ENCODE results near the gene STXBP1.
A peak's percentile ranks its signal among the peaks of the same experiment; 100 is the strongest.

STXBP1 gene

GRCh38 chr9:127568618-127568970, 43.5 kb upstream of the STXBP1 start:
- Histone ChIP-seq H3K27me3 (ENCODE audit: low read depth, low read length) (peaks cover 6% of the 10 kb centered on the region; the same call in 1 of the 2 replicates), H3K4me1 (ENCODE audit: low read length) (peaks cover 9% of the 10 kb centered on the region), H3K9me3 (ENCODE audit: insufficient read depth, low read length) (no peaks in the 10 kb centered on the region), H3K9ac (ENCODE audit: low read length) (no peak overlapping the region), H3K27ac (ENCODE audit: low read length) (no peak overlapping the region), H4K20me1 (ENCODE audit: insufficient read depth, low read length) (no peaks in the 10 kb centered on the region), H2AFZ (ENCODE audit: low read depth, low read length) (no peak overlapping the region), H3K79me2 (ENCODE audit: low read length) (no peaks in the 10 kb centered on the region), H3K4me3 (ENCODE audit: low read length) (peak overlapping the region; percentile 70), H3K4me2 (ENCODE audit: low read length) (peak overlapping the region; percentile 52), H3K36me3 (replicated peaks; ENCODE audit: low read depth, low read length) (no peaks in the 10 kb centered on the region)
- no peak for TF ChIP-seq EZH2phosphoT487 (IDR thresholded peaks at IDR 0.05; ENCODE audit: low read depth)
- TF ChIP-seq, protein P1, sequence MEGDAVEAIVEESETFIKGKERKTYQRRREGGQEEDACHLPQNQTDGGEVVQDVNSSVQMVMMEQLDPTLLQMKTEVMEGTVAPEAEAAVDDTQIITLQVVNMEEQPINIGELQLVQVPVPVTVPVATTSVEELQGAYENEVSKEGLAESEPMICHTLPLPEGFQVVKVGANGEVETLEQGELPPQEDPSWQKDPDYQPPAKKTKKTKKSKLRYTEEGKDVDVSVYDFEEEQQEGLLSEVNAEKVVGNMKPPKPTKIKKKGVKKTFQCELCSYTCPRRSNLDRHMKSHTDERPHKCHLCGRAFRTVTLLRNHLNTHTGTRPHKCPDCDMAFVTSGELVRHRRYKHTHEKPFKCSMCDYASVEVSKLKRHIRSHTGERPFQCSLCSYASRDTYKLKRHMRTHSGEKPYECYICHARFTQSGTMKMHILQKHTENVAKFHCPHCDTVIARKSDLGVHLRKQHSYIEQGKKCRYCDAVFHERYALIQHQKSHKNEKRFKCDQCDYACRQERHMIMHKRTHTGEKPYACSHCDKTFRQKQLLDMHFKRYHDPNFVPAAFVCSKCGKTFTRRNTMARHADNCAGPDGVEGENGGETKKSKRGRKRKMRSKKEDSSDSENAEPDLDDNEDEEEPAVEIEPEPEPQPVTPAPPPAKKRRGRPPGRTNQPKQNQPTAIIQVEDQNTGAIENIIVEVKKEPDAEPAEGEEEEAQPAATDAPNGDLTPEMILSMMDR (IDR thresholded peaks at IDR 0.05; ENCODE audit: low read depth, low read length) = no peak

DNA sequence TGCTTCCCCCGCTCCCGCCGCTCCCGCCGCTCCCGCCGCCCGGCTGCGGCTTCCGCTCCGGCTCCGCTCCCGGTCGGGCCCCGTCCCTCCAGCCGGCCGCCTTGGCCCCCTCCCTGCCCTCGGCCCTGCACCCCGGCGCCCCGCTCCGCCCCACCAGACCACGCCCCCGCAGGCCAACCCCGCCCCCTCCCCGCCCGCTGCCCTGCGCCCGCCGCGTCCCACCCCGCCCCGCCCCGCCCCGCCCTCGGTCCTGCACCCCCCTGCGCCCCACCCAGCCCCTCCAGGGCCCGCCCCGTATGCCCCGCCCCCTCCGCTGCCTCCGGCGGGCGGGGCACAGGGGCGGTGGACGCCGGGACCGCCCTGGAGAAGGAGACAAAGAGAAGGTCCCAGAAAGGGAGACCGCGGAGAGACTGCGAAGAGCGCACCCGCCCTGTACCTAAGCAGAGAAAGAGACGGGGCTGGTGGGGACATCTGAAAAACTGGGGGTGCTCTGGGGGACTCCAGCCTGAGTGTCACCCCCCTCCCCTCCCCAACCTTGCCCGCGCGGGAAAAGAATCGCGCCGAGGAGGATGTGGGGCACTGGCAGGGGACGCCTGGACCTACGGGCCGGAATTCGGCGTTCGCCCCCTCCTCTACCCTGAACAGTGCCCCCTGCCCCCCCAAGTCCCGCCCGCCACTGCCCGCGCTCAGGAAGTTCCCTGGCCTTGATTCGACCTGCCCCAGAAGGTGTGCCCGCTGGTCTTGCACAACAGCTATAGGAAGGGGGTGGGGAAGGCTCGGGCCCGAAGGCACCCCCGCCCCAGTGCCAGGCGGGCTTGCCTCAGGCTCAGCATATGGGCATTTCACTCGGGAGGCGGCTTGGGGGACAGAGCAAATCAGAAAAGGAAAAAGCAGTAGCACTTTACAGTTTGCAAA, 42.8 kb upstream of the STXBP1 start:
- H3K27ac ChIP-seq (ENCODE audit: low read length) = no peak overlapping the region

GRCh38 chr9:127569886-127570401, 42.1 kb upstream of the STXBP1 start:
- Histone ChIP-seq H3K79me2 (ENCODE audit: low read length) (no peaks in the 10 kb centered on the region), H3K27me3 (ENCODE audit: low read depth, low read length) (peaks cover 6% of the 10 kb centered on the region), H3K4me2 (ENCODE audit: low read length) (peak overlapping the region; percentile 89), H4K20me1 (ENCODE audit: insufficient read depth, low read length) (no peaks in the 10 kb centered on the region), H3K4me1 (ENCODE audit: low read length) (peaks cover 14% of the 10 kb centered on the region), H3K36me3 (replicated peaks; ENCODE audit: low read depth, low read length) (no peaks in the 10 kb centered on the region), H2AFZ (ENCODE audit: low read depth, low read length) (peak overlapping the region; percentile 75), H3K9ac (ENCODE audit: low read length) (peak overlapping the region; percentile 66), H3K4me3 (ENCODE audit: low read length) (peak overlapping the region; percentile 89), H3K9me3 (ENCODE audit: insufficient read depth, low read length) (no peaks in the 10 kb centered on the region), H3K27ac (ENCODE audit: low read length) (no peak overlapping the region)
- TF ChIP-seq, protein P1 (IDR thresholded peaks at IDR 0.05; ENCODE audit: low read depth, low read length) = no peak
- no peak for TF ChIP-seq EZH2phosphoT487 (IDR thresholded peaks at IDR 0.05; ENCODE audit: low read depth)

More for the DNA sequence above, 42.8 kb upstream of the STXBP1 start:
- Histone ChIP-seq H3K9ac (ENCODE audit: low read length) (peak overlapping the region; percentile 66), H2AFZ (ENCODE audit: low read depth, low read length) (peak overlapping the region; percentile 75), H3K4me2 (ENCODE audit: low read length) (peak overlapping the region; percentile 89), H3K27me3 (ENCODE audit: low read depth, low read length) (peaks cover 6% of the 10 kb centered on the region; the same call in 1 of the 2 replicates), H3K36me3 (replicated peaks; ENCODE audit: low read depth, low read length) (no peaks in the 10 kb centered on the region), H4K20me1 (ENCODE audit: insufficient read depth, low read length) (no peaks in the 10 kb centered on the region), H3K4me1 (ENCODE audit: low read length) (peaks cover 9% of the 10 kb centered on the region), H3K9me3 (ENCODE audit: insufficient read depth, low read length) (no peaks in the 10 kb centered on the region), H3K79me2 (ENCODE audit: low read length) (no peaks in the 10 kb centered on the region), H3K4me3 (ENCODE audit: low read length) (peak overlapping the region; percentile 89)
- no peak for TF ChIP-seq EZH2phosphoT487 (IDR thresholded peaks at IDR 0.05; ENCODE audit: low read depth)
- TF ChIP-seq, protein P1 (IDR thresholded peaks at IDR 0.05; ENCODE audit: low read depth, low read length) = no peak

DNA sequence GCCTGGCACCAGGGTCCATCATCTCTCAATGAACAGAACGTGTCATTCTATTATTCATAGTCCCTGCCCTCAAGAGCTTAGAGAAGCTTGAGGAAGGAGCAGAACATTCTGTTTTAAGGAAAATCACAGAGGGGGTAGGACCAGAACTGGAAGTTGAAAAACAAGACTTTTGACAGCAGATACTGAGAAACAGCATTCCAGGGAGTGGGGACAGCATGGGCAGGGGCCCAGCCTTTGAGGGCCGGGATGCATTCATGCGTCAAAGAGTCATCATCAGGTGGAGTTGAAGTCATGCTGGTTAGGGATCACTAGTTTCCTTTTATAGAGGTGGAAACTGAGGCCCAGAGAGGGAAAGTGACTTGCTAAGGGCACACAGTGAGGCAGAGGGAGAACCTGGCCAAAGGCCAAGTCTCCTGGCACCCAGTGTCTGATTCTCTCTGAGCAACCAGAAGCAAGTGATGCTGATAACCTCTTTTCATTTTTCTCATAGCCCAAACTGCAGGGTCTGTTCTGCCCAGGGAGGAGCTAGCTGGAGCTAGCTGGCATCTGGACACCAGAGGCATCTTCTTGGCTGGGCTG, 41.5 kb upstream of the STXBP1 start:
- no peaks in the 10 kb centered on the region for H3K36me3 ChIP-seq (replicated peaks; ENCODE audit: low read depth, low read length)
- no peak overlapping the region for H2AFZ ChIP-seq (ENCODE audit: low read depth, low read length)
- H3K27ac ChIP-seq (ENCODE audit: low read length) = no peak overlapping the region
- TF ChIP-seq EZH2phosphoT487 (IDR thresholded peaks at IDR 0.05; ENCODE audit: low read depth) = no peak
- TF ChIP-seq, protein P1 (IDR thresholded peaks at IDR 0.05; ENCODE audit: low read depth, low read length) = no peak
- no peaks in the 10 kb centered on the region for H3K9me3 ChIP-seq (ENCODE audit: insufficient read depth, low read length)
- peaks cover 21% of the 10 kb centered on the region for H3K4me1 ChIP-seq (ENCODE audit: low read length)
- no peak overlapping the region for H3K4me3 ChIP-seq (ENCODE audit: low read length)
- H3K79me2 ChIP-seq (ENCODE audit: low read length) = no peaks in the 10 kb centered on the region
- H3K27me3 ChIP-seq (ENCODE audit: low read depth, low read length) = peaks cover 6% of the 10 kb centered on the region
- H3K9ac ChIP-seq (ENCODE audit: low read length) = no peak overlapping the region
- no peaks in the 10 kb centered on the region for H4K20me1 ChIP-seq (ENCODE audit: insufficient read depth, low read length)
- no peak overlapping the region for H3K4me2 ChIP-seq (ENCODE audit: low read length)
